ENCODE measurements around the gene CCDC157.
A peak's percentile ranks its signal among the peaks of the same experiment; 100 is the strongest.
"Not testable (repeated sequence)": the region's sequence is repeated elsewhere in the genome, so short reads cannot be mapped to it uniquely, and the experiment has no call there.

Gene CCDC157

GRCh38 chr22:30392661-30393321, 36.0 kb downstream of the CCDC157 start:
- no peak for DNase-seq

GRCh38 chr22:30393322-30393680, 36.5 kb downstream of the CCDC157 start:
- no peak for DNase-seq

GRCh38 chr22:30393885-30394284, 37.1 kb downstream of the CCDC157 start:
- no peak for DNase-seq

- DNase-seq: peak; percentile 59
These were observed 40.3 kb downstream of the CCDC157 start, which contains the start of gene SEC14L2 for GRCh38 chr22:30396871-30397655. SEC14L2 (plus strand) TSS chr22:30397018; CDS start chr22:30397117, 99 bp downstream.

GRCh38 chr22:30397656-30398635, 41.1 kb downstream of the CCDC157 start:
- no peak for DNase-seq

- peak; percentile 8 for DNase-seq
These were observed 42.2 kb downstream of the CCDC157 start for GRCh38 chr22:30398685-30399680.

- no peak for DNase-seq
These were observed 42.9 kb downstream of the CCDC157 start for GRCh38 chr22:30399718-30400117.

GRCh38 chr22:30400159-30400558, 43.4 kb downstream of the CCDC157 start:
- no peak for DNase-seq

- DNase-seq: not testable (repeated sequence)
These were observed 44.2 kb downstream of the CCDC157 start for GRCh38 chr22:30401024-30401423.

- DNase-seq: no peak
These were observed 45.4 kb downstream of the CCDC157 start for GRCh38 chr22:30402028-30402765.

- DNase-seq: not testable (repeated sequence)
These were observed 45.9 kb downstream of the CCDC157 start for GRCh38 chr22:30402766-30403104.

GRCh38 chr22:30404307-30404706, 47.5 kb downstream of the CCDC157 start:
- DNase-seq: no peak

- no peak for DNase-seq
These were observed 48.9 kb downstream of the CCDC157 start for GRCh38 chr22:30405731-30406130.

- no peak for DNase-seq
These were observed 49.6 kb downstream of the CCDC157 start for GRCh38 chr22:30406400-30406799.

GRCh38 chr22:30408388-30409102, 51.7 kb downstream of the CCDC157 start:
- no peak for DNase-seq

GRCh38 chr22:30411780-30412179, 55.0 kb downstream of the CCDC157 start:
- DNase-seq: no peak

GRCh38 chr22:30413001-30413400, 56.2 kb downstream of the CCDC157 start:
- no peak for DNase-seq

- DNase-seq: no peak
These were observed 57.1 kb downstream of the CCDC157 start for GRCh38 chr22:30413745-30414524.

GRCh38 chr22:30414525-30415047, 57.8 kb downstream of the CCDC157 start:
- DNase-seq: no peak
